Hepatocyte (in vitro differentiated cells): ENCODE data around the gene PLCL1.

Experiments used
- CTCF ChIP-seq: fragments of 200-600 bp; sonication (generic); IDR thresholded peaks from 2 replicates; pipeline ENCODE4 v1.5.1; 2016; ENCODE audit warnings: antibody characterized with exemption, mild to moderate bottlenecking; ENCODE audit not compliant: poor library complexity
- EZH2 ChIP-seq: fragments of 200-600 bp; sonication (generic); IDR thresholded peaks from 2 replicates; pipeline ENCODE4 v1.6.1; 2016; ENCODE audit warnings: antibody characterized with exemption, mild to moderate bottlenecking, borderline replicate concordance

DNA sequence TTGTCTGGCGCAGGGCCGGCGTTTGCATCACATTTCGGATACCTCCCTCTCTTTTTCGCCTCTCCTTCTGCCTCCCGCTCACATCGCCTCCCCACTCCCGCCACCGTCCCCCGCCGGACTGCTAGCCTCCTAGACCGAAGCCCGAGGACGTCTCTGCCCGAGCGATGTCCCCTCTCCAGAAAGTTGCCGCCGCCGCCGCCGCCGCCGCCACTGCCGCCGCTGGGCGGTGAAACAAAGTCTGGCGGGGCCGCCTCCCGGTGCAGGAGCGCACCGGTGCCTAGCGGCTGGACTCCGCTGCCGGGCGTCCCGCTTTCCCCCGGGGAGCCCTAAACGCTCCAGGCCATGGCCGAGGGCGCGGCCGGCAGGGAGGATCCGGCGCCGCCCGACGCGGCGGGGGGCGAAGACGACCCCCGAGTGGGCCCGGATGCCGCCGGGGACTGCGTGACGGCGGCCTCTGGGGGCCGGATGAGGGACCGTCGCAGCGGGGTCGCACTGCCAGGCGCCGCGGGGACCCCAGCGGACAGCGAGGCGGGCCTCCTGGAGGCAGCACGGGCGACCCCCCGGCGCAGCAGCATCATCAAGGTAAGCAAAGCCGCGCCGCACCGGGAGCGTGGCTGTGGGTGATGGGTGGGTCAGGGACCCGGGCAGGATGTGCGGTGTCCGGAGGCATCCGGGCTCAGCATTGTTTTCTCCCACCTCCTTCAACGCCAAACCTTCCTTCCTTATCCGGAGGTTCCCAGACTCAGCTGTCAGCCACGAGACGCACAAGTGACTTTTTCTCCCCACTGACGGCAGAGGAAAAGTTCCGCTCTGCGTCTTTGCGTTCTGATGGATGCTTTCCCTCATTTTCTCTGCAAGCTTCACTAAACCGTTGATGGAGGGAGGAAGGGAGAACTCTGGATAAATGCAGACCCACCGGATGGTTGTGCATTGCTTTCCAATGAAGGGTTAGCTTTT is 643 bp downstream of the PLCL1 start:
- TF ChIP-seq CTCF (peak; percentile 10), EZH2 (peak; percentile 68)
